OCI-LY7 (cell line): ENCODE results near the gene CDHR5.

Experiments
- EZH2phosphoT487 ChIP-seq: fragments of 200-600 bp; sonication (generic); IDR thresholded peaks from 2 replicates; pipeline ENCODE4 v1.6.1; 2018; ENCODE audit warnings: low read depth, borderline replicate concordance, mild to moderate bottlenecking, mixed run types, antibody characterized with exemption, low read length, moderate library complexity, mixed read lengths
- TF ChIP-seq, protein P1 (sequence below): fragments of 200-600 bp; sonication (generic); conservative IDR thresholded peaks from 2 replicates; pipeline ENCODE4 v1.5.1; 2014; ENCODE audit warnings: mild to moderate bottlenecking, antibody characterized with exemption, low read length, moderate library complexity, mixed read lengths

DNA sequence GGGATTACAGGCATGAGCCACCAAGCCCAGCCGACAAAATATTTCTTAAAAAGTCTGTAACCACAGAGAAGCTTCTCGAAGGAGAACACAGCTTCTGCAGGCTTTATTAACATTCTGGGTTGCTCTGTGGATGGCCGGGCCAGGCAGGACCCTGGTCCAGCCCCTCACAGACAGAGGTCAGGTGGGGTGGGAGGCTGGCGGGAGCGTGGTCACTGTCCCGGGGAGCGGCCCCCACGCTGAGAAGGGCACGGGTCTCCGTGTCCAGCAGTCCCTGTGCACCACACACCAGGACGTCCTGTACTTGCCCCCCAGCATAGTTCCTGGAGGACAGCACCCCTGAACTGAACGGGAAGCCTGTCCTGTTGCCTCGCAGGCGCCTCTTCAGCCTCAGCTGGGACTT, 31.7 kb upstream of the CDHR5 start:
- TF ChIP-seq, protein P1, sequence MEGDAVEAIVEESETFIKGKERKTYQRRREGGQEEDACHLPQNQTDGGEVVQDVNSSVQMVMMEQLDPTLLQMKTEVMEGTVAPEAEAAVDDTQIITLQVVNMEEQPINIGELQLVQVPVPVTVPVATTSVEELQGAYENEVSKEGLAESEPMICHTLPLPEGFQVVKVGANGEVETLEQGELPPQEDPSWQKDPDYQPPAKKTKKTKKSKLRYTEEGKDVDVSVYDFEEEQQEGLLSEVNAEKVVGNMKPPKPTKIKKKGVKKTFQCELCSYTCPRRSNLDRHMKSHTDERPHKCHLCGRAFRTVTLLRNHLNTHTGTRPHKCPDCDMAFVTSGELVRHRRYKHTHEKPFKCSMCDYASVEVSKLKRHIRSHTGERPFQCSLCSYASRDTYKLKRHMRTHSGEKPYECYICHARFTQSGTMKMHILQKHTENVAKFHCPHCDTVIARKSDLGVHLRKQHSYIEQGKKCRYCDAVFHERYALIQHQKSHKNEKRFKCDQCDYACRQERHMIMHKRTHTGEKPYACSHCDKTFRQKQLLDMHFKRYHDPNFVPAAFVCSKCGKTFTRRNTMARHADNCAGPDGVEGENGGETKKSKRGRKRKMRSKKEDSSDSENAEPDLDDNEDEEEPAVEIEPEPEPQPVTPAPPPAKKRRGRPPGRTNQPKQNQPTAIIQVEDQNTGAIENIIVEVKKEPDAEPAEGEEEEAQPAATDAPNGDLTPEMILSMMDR = no peak
- no peak for TF ChIP-seq EZH2phosphoT487
